Measurements from ENCODE around the gene CRISP1.
"Not testable (repeated sequence)": the region's sequence is repeated elsewhere in the genome, so short reads cannot be mapped to it uniquely, and the experiment has no call there.

The CRISP1 gene

GRCh38 chr6:49839162-49839561 lies 27.2 kb downstream of the CRISP1 start:
- DNase-seq = no peak

DNA sequence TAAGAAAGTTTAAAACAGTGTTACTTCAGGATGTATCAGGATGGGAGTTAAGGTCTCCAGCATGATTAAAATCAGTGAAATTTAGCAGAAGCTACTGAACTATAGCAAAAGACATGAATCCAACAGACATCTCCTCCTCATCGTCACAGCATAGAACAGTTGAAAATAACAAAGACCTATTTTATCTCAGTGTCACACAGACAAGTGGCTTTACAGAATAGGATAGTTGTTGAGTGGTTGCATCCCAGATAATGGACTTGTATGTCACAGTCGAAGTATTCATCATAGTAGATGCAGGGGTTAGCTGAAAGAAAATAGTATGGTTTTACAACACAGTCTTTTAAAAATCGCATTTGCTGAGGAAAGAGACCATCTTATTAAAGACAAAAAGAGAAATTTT lies 31.2 kb downstream of the CRISP1 start:
- no peak for DNase-seq

DNA sequence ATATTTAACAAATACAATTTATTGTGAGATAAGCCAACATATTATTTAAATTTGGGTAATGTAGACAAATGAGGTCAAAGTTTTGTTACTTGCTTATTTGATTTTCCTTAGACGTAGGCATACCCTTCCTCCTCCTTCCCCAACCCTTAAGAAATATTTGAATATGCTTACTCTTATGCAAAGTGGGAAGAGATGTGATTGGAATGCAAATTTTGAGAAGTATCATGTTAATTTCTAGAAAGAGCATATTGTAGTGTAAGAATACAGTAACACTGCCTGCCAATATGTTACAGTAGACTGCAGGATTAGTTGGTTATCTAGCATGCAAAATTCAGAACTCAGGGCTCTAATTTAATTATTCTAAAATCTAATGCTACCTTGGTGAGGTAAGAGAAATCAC lies 32.9 kb downstream of the CRISP1 start:
- DNase-seq = no peak

DNA sequence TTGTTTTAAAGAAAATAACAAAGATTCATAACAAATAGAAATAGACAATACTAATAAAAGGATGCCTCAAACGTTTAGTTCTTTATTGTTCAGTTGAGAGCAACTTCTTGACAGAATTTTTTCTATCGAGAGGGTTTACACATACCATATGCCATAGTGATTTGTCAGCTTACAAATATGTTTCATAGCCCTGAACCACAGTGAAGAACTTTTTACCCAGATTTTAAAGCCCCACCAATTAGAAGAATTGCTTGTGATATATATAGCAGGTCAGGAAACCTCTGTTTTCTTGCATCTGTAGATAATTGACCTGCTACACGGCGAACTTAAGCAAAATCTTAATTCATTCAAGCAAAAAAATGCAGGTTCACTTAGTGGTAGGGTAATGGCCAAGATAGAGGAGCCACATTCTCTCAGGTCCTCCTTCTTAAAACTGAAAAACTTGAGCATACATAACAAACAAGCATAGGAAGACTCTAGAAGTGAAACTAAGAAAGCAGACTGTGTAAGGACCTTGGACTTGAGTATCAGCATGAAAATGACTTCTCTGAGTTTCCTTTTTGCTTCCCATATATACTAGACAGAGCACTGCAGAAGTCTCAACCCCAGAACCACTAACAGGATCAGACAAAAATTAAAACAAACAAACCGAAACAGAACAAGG lies 39.5 kb downstream of the CRISP1 start:
- no peak for DNase-seq

GRCh38 chr6:49815166-49815565 lies 51.2 kb downstream of the CRISP1 start:
- no peak for DNase-seq

- no peak for DNase-seq
Measured at GRCh38 chr6:49813248-49813647, 53.1 kb downstream of the CRISP1 start.

DNA sequence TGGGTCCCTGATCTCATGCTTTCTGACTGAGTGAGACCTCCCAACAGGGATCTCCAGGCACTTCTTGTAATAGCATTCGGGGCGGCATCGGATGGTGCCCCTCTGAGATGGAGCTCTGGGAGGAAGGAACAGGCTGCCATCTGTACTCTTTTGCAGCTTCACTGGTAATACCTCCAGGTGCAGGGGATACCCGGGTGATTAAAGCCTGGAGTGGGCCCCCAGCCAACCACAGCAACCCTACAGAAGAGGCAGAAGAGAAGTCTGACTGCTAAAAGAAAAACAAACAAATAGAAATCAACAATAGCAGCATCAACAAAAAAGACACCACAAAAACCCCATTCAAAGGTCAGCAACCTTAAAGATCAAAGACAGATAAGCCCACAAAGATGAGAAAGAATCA lies 60.2 kb downstream of the CRISP1 start:
- no peak for DNase-seq

GRCh38 chr6:49805246-49805645 lies 61.1 kb downstream of the CRISP1 start:
- DNase-seq = no peak

- DNase-seq = no peak
Measured at GRCh38 chr6:49801525-49801924, 64.8 kb downstream of the CRISP1 start.

- no peak for DNase-seq
Measured at GRCh38 chr6:49799090-49799489, 67.2 kb downstream of the CRISP1 start.

GRCh38 chr6:49796842-49797455 lies 69.4 kb downstream of the CRISP1 start:
- not testable (repeated sequence) for DNase-seq

- DNase-seq = no peak
Measured at GRCh38 chr6:49790341-49790740, 76.0 kb downstream of the CRISP1 start.

DNA sequence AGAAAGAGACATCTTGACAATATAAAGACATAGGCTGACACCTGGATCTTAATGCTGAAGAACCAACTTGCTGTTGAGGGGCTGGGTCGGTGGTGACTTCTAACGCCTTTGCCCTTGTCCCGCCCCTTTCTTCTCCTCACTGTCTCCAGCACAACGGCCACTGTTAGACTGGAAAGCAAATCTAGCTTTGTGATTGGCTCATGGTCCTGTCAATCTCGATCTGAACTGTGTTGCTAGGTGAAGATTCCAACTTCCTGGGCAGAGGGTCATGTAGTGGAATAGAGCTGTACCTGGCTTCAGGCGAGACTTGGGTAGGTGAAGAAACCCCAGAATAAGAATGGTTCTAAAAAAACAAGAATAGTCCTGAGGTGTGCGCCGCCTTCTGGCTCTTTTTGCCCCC lies 79.2 kb downstream of the CRISP1 start, which contains the start of gene PGK2:
TSS of gene PGK2 (minus strand) at position 110 of the 400 bp plus-strand sequence. CDS start at position 12, 98 bp downstream.
- DNase-seq = no peak

DNA sequence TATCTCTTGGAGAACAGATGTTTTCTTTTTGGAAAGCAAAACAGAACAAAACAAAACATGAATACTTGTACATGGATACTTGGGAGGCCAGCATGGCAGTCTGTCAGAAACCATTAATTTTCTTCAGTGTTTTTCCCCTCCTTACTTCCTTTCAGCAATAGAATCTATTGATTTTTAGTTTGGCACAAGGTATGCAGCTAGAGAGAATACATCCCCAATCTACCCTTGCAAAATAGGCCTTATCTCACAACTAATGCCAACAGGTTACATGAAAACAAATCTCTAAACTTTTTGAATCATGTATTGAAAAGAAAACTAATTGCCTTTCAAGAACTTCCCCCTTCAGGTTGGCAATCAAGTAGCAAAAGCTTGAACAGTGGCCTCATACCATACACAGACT lies 82.1 kb downstream of the CRISP1 start:
- DNase-seq = no peak
